H1 (cell line): ENCODE data around the gene MLNR.
A peak's percentile ranks its signal among the peaks of the same experiment; 100 is the strongest.

Experiments used
- CTCF ChIP-seq, 3 experiments: IDR thresholded peaks; 1 replicate in 2 of 3; 2 replicates in 1 of 3; pipeline versions ENCODE4 v1.5.1 to v1.6.1; 2011; ENCODE audit warnings: low read length in 3 of 3, mild to moderate bottlenecking in 3 of 3, inconsistent platforms in 2 of 3, low read depth in 1 of 3, moderate library complexity in 1 of 3; ENCODE audit not compliant: insufficient read depth in 1 of 3; ENCODE audit errors: control extremely low read depth in 1 of 3
- EP300 ChIP-seq, 2 experiments: IDR thresholded peaks; 1 replicate in 1 of 2; 2 replicates in 1 of 2; pipeline ENCODE4 v1.6.1; 2011 to 2012; ENCODE audit warnings: low read depth in 2 of 2, low read length in 2 of 2, mild to moderate bottlenecking in 2 of 2, borderline replicate concordance in 1 of 2, inconsistent platforms in 1 of 2, moderate library complexity in 1 of 2
- GABPA ChIP-seq: IDR thresholded peaks from 2 replicates; pipeline ENCODE4 v1.6.1; 2011; ENCODE audit warnings: mild to moderate bottlenecking, low read length, moderate library complexity, borderline replicate concordance; ENCODE audit not compliant: insufficient read depth
- POLR2A ChIP-seq, 2 experiments: IDR thresholded peaks; 1 replicate in 1 of 2; 2 replicates in 1 of 2; pipeline ENCODE4 v1.6.1; 2011; ENCODE audit warnings: low read depth in 2 of 2, low read length in 2 of 2, mild to moderate bottlenecking in 2 of 2; ENCODE audit errors: control extremely low read depth in 1 of 2
- POLR2AphosphoS5 ChIP-seq: IDR thresholded peaks from 2 replicates; pipeline ENCODE4 v1.6.1; 2011; ENCODE audit warnings: low read depth, low read length
- RFX5 ChIP-seq: IDR thresholded peaks from 2 replicates; pipeline ENCODE4 v1.6.1; 2011; ENCODE audit warnings: low read depth, low read length, improper control_type of control experiment, borderline replicate concordance
- RNF2 ChIP-seq: fragments of 200-900, 300-1000 bp; sonication (generic); IDR thresholded peaks from 2 replicates; pipeline ENCODE4 v1.7.1; 2016; ENCODE audit warnings: borderline replicate concordance, low read depth, mild to moderate bottlenecking, antibody characterized with exemption, low read length; ENCODE audit not compliant: poor library complexity, severe bottlenecking; ENCODE audit errors: missing control alignments
- TBP ChIP-seq: IDR thresholded peaks from 2 replicates; pipeline ENCODE4 v1.6.1; 2011; ENCODE audit warnings: low read depth, low read length, improper control_type of control experiment
- ZNF274 ChIP-seq: IDR thresholded peaks from 2 replicates; pipeline ENCODE4 v1.7.0; 2012; ENCODE audit warnings: low read length, borderline replicate concordance; ENCODE audit errors: extremely low read depth
- TF ChIP-seq, protein P1 (sequence below): IDR thresholded peaks from 2 replicates; pipeline ENCODE4 v1.6.1; 2012; ENCODE audit warnings: inconsistent platforms
- TF ChIP-seq, protein P2 (sequence below): IDR thresholded peaks from 2 replicates; pipeline ENCODE4 v1.6.1; 2012; ENCODE audit warnings: low read length, inconsistent platforms

- TF ChIP-seq POLR2AphosphoS5 (peak; percentile 55), CTCF (IDR thresholded peaks at IDR 0.05; ENCODE audit: control extremely low read depth in 1 of 3, insufficient read depth in 1 of 3, low read depth in 1 of 3, low read length in 3 of 3) (no peak; a peak in 1 of 4 replicates), TBP (peak; percentile 65; the same call in 1 of the 2 replicates), RNF2 (no peak), POLR2A (IDR thresholded peaks at IDR 0.05; ENCODE audit: control extremely low read depth in 1 of 2, low read depth in 2 of 2, low read length in 2 of 2) (peak; percentile 63 to 75), EP300 (IDR thresholded peaks at IDR 0.05; ENCODE audit: borderline replicate concordance in 1 of 2, low read depth in 2 of 2, low read length in 2 of 2) (no peak; a peak in 1 of 3 replicates), ZNF274 (no peak), RFX5 (no peak), GABPA (no peak)
- TF ChIP-seq, protein P1, sequence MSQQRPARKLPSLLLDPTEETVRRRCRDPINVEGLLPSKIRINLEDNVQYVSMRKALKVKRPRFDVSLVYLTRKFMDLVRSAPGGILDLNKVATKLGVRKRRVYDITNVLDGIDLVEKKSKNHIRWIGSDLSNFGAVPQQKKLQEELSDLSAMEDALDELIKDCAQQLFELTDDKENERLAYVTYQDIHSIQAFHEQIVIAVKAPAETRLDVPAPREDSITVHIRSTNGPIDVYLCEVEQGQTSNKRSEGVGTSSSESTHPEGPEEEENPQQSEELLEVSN = no peak
- TF ChIP-seq, protein P2, sequence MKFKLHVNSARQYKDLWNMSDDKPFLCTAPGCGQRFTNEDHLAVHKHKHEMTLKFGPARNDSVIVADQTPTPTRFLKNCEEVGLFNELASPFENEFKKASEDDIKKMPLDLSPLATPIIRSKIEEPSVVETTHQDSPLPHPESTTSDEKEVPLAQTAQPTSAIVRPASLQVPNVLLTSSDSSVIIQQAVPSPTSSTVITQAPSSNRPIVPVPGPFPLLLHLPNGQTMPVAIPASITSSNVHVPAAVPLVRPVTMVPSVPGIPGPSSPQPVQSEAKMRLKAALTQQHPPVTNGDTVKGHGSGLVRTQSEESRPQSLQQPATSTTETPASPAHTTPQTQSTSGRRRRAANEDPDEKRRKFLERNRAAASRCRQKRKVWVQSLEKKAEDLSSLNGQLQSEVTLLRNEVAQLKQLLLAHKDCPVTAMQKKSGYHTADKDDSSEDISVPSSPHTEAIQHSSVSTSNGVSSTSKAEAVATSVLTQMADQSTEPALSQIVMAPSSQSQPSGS = peak; percentile 88
Observed at GRCh38 chr13:49247643-49248621, 27.8 kb downstream of the MLNR start, which contains the start of gene CDADC1.
